Hepatocyte (in vitro differentiated cells): ENCODE measurements around the gene STARD7.
"Not testable (repeated sequence)": the region's sequence is repeated elsewhere in the genome, so short reads cannot be mapped to it uniquely, and the experiment has no call there.

Experiments used
- CTCF ChIP-seq: fragments of 200-600 bp; sonication (generic); IDR thresholded peaks from 2 replicates; pipeline ENCODE4 v1.5.1; 2016; ENCODE audit warnings: antibody characterized with exemption, mild to moderate bottlenecking; ENCODE audit not compliant: poor library complexity
- EZH2 ChIP-seq: fragments of 200-600 bp; sonication (generic); IDR thresholded peaks from 2 replicates; pipeline ENCODE4 v1.6.1; 2016; ENCODE audit warnings: antibody characterized with exemption, mild to moderate bottlenecking, borderline replicate concordance
- EZH2phosphoT487 ChIP-seq: fragments of 200-600 bp; sonication (generic); IDR thresholded peaks from one replicate; pipeline ENCODE4 v1.6.1; 2018; ENCODE audit warnings: antibody characterized with exemption, mild to moderate bottlenecking, low read depth, moderate library complexity; ENCODE audit not compliant: unreplicated experiment, severe bottlenecking

- not testable (repeated sequence) for TF ChIP-seq CTCF, EZH2phosphoT487, EZH2
Measured at GRCh38 chr2:96221106-96221505, 12.5 kb upstream of the STARD7 start.
